Epidermal melanocyte (primary cell): ENCODE data around the gene LIG4.

Experiments used
- DNase-seq: peaks from one replicate; pipeline ENCODE4 v3.0.0; 2011; ENCODE audit warnings: low spot score; ENCODE audit not compliant: insufficient read length

Gene LIG4

GRCh38 chr13:108194435-108194936, 20.9 kb downstream of the LIG4 start:
- no peak for DNase-seq

GRCh38 chr13:108193806-108194205, 21.5 kb downstream of the LIG4 start:
- DNase-seq = no peak

- no peak for DNase-seq
Measured at GRCh38 chr13:108190897-108191296, 24.4 kb downstream of the LIG4 start.

GRCh38 chr13:108188260-108188659, 27.1 kb downstream of the LIG4 start:
- DNase-seq = no peak

- no peak for DNase-seq
Measured at GRCh38 chr13:108185223-108185622, 30.1 kb downstream of the LIG4 start.

- no peak for DNase-seq
Measured at GRCh38 chr13:108182652-108183051, 32.7 kb downstream of the LIG4 start.

GRCh38 chr13:108178078-108178477, 37.3 kb downstream of the LIG4 start:
- DNase-seq = no peak

GRCh38 chr13:108176685-108177274, 38.6 kb downstream of the LIG4 start:
- peak; percentile 29 for DNase-seq

GRCh38 chr13:108168929-108169328, 46.4 kb downstream of the LIG4 start:
- no peak for DNase-seq

- DNase-seq = no peak
Measured at GRCh38 chr13:108166078-108166477, 49.3 kb downstream of the LIG4 start.

- no peak for DNase-seq
Measured at GRCh38 chr13:108158746-108159145, 56.6 kb downstream of the LIG4 start.
